NB4 (cell line): Measurements from ENCODE around the gene MIB1.
"Not testable (repeated sequence)": the region's sequence is repeated elsewhere in the genome, so short reads cannot be mapped to it uniquely, and the experiment has no call there.

Experiments used
- DNase-seq: peaks from one replicate; pipeline ENCODE4 v3.0.0; 2010; ENCODE audit warnings: low read depth
- H3K4me3 ChIP-seq: one replicate; pipeline ENCODE4 v1.5.1; 2011; ENCODE audit warnings: mild to moderate bottlenecking, low read depth, low read length, moderate library complexity
- CTCF ChIP-seq: IDR thresholded peaks from one replicate; pipeline ENCODE4 v1.5.1; 2012; ENCODE audit warnings: low read depth, low read length
- MAX ChIP-seq: IDR thresholded peaks from 2 replicates; pipeline ENCODE4 v1.6.1; 2011; ENCODE audit warnings: low read depth, low read length
- MYC ChIP-seq: IDR thresholded peaks from 2 replicates; pipeline ENCODE4 v1.6.1; 2011; ENCODE audit warnings: low read depth, low read length
- POLR2A ChIP-seq: IDR thresholded peaks from 2 replicates; pipeline ENCODE4 v1.6.1; 2011; ENCODE audit warnings: mild to moderate bottlenecking; ENCODE audit not compliant: insufficient read length; ENCODE audit errors: extremely low read depth

The MIB1 gene

DNA sequence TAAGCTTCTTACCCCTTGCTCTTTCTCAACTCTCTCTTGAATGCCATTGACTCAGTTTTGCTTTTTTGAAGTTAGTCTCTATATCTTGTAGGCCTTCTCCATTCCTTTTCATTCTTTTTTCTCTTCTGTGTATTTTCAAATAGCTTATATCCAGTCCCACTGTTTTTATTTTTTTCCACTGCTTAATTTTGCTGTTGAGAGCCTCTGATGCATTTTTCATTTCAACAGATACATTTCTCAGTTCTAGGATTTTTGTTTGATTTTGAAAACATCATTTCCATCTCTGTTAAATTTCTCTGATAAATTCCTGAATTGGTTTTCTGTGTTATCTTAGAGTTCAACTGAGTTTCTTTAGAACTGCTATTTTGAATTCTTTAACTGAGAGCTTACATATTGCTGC lies 45.9 kb downstream of the MIB1 start:
- no peak for TF ChIP-seq CTCF
- no peak for TF ChIP-seq POLR2A
- TF ChIP-seq MYC = no peak
- TF ChIP-seq MAX = no peak
- no peak overlapping the region for H3K4me3 ChIP-seq
- DNase-seq = no peak

- H3K4me3 ChIP-seq, DNase-seq: not testable (repeated sequence)
Measured at GRCh38 chr18:21796089-21796488, 55.5 kb downstream of the MIB1 start.

- H3K4me3 ChIP-seq = no peak overlapping the region
- TF ChIP-seq CTCF (no peak), MAX (no peak), MYC (no peak), POLR2A (no peak)
- no peak for DNase-seq
Measured at GRCh38 chr18:21798126-21798525, 57.5 kb downstream of the MIB1 start.

DNA sequence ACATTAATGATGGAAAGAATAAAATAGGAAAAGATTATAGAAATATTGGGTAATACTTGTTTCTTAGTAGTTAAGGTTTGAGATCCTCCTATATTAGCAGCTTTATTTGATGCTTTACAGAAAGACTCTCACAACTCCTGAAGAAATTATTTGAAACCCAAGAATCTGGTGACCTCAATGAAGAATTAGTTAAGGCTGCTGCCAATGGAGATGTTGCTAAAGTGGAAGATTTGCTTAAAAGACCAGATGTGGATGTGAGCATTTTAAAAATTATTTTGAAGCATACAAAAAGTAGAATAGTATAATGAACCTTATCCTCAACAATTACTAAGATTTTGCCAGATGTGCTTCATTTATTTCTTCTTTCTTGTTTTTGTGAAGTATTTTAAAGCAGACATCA lies 59.1 kb downstream of the MIB1 start:
- DNase-seq = no peak
- no peak for TF ChIP-seq MAX
- no peak for TF ChIP-seq POLR2A
- TF ChIP-seq CTCF = no peak
- no peak for TF ChIP-seq MYC

GRCh38 chr18:21803495-21803894 lies 62.9 kb downstream of the MIB1 start:
- no peak for TF ChIP-seq MAX
- TF ChIP-seq POLR2A = no peak
- no peak for TF ChIP-seq MYC
- no peak for TF ChIP-seq CTCF
- peak; percentile 75 for DNase-seq
- peak overlapping the region; percentile 17 for H3K4me3 ChIP-seq

More for the DNA sequence above, 59.1 kb downstream of the MIB1 start:
- no peak overlapping the region for H3K4me3 ChIP-seq

DNA sequence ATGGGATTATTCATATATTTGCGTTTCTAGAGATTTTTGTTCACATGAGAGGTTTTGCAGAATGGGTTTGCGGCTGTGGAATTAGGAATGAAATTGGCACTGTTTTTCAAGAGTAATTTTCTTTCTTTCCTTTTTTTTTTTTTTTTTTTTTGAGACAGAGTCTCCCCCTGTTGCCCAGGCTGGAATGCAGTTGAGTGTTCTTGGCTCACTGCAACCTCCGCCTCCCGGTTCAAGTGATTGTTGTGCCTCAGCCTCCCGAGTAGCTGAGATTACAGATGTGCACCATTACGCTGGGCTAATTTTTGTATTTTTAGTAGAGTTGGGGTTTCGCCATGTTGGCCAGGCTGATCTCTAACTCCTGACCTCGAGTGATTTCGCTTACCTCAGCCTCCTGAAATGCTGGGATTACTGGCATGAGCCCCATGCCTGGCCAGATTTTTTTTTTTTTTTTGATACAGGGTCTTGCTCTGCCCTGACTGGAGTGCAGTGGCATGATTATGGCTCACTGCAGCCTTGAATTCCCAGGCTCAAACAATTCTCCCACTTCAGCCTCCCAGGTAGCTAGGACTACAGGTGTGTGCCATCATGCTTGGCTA lies 65.3 kb downstream of the MIB1 start:
- DNase-seq = no peak
- TF ChIP-seq CTCF (no peak), POLR2A (no peak), MAX (no peak), MYC (no peak)
- no peak overlapping the region for H3K4me3 ChIP-seq
